Measurements from ENCODE around the gene GRIN2C.

The GRIN2C gene

GRCh38 chr17:74833501-74834377 lies 25.9 kb downstream of the GRIN2C start:
- no peak overlapping the region for H3K27ac ChIP-seq (ENCODE audit: low read depth, low read length)
- no peak overlapping the region for H3K9ac ChIP-seq (ENCODE audit: low read depth in 1 of 2, low read length in 2 of 2)
- no peaks in the 10 kb centered on the region for H3K27me3 ChIP-seq (ENCODE audit: control insufficient read depth in 1 of 2, insufficient read depth in 2 of 2, low read length in 2 of 2)
- no peaks in the 10 kb centered on the region for H3K9me3 ChIP-seq (ENCODE audit: control insufficient read depth in 1 of 2, low read length in 2 of 2)
- no peak overlapping the region for H3K4me3 ChIP-seq (ENCODE audit: low read depth in 1 of 2, low read length in 2 of 2)
- peaks cover 8 to 10% of the 10 kb centered on the region in 2 donors for H3K4me1 ChIP-seq (ENCODE audit: control insufficient read depth in 1 of 2, insufficient read depth in 2 of 2, low read length in 2 of 2)
- peaks cover 7 to 16% of the 10 kb centered on the region in 2 donors for H3K36me3 ChIP-seq (ENCODE audit: control insufficient read depth in 1 of 2, insufficient read depth in 2 of 2, low read length in 2 of 2)

GRCh38 chr17:74832421-74832820 lies 27.3 kb downstream of the GRIN2C start:
- Histone ChIP-seq H3K36me3 (ENCODE audit: control insufficient read depth in 1 of 2, insufficient read depth in 2 of 2, low read length in 2 of 2) (peaks cover 7 to 13% of the 10 kb centered on the region in 2 donors), H3K9me3 (ENCODE audit: control insufficient read depth in 1 of 2, low read length in 2 of 2) (no peaks in the 10 kb centered on the region), H3K27ac (ENCODE audit: low read depth, low read length) (no peak overlapping the region), H3K4me1 (ENCODE audit: control insufficient read depth in 1 of 2, insufficient read depth in 2 of 2, low read length in 2 of 2) (peaks cover 8 to 10% of the 10 kb centered on the region in 2 donors), H3K27me3 (ENCODE audit: control insufficient read depth in 1 of 2, insufficient read depth in 2 of 2, low read length in 2 of 2) (no peaks in the 10 kb centered on the region), H3K9ac (ENCODE audit: low read depth in 1 of 2, low read length in 2 of 2) (no peak overlapping the region), H3K4me3 (ENCODE audit: low read depth in 1 of 2, low read length in 2 of 2) (no peak overlapping the region)

GRCh38 chr17:74831444-74832146 lies 28.1 kb downstream of the GRIN2C start:
- Histone ChIP-seq H3K4me3 (ENCODE audit: low read depth in 1 of 2, low read length in 2 of 2) (no peak overlapping the region), H3K9ac (ENCODE audit: low read depth in 1 of 2, low read length in 2 of 2) (no peak overlapping the region), H3K9me3 (ENCODE audit: control insufficient read depth in 1 of 2, low read length in 2 of 2) (no peaks in the 10 kb centered on the region), H3K27me3 (ENCODE audit: control insufficient read depth in 1 of 2, insufficient read depth in 2 of 2, low read length in 2 of 2) (no peaks in the 10 kb centered on the region), H3K4me1 (ENCODE audit: control insufficient read depth in 1 of 2, insufficient read depth in 2 of 2, low read length in 2 of 2) (peaks cover 8 to 10% of the 10 kb centered on the region in 2 donors), H3K27ac (ENCODE audit: low read depth, low read length) (no peak overlapping the region), H3K36me3 (ENCODE audit: control insufficient read depth in 1 of 2, insufficient read depth in 2 of 2, low read length in 2 of 2) (peaks cover 6 to 13% of the 10 kb centered on the region in 2 donors)

GRCh38 chr17:74830861-74831260 lies 28.8 kb downstream of the GRIN2C start:
- Histone ChIP-seq H3K4me3 (ENCODE audit: low read depth in 1 of 2, low read length in 2 of 2) (no peak overlapping the region), H3K27me3 (ENCODE audit: control insufficient read depth in 1 of 2, insufficient read depth in 2 of 2, low read length in 2 of 2) (no peaks in the 10 kb centered on the region), H3K27ac (ENCODE audit: low read depth, low read length) (no peak overlapping the region), H3K4me1 (ENCODE audit: control insufficient read depth in 1 of 2, insufficient read depth in 2 of 2, low read length in 2 of 2) (peaks cover 8 to 10% of the 10 kb centered on the region in 2 donors), H3K36me3 (ENCODE audit: control insufficient read depth in 1 of 2, insufficient read depth in 2 of 2, low read length in 2 of 2) (peaks cover 0 to 12% of the 10 kb centered on the region in 2 donors), H3K9me3 (ENCODE audit: control insufficient read depth in 1 of 2, low read length in 2 of 2) (no peaks in the 10 kb centered on the region), H3K9ac (ENCODE audit: low read depth in 1 of 2, low read length in 2 of 2) (no peak overlapping the region)

GRCh38 chr17:74827800-74828199 lies 31.9 kb downstream of the GRIN2C start:
- no peaks in the 10 kb centered on the region for H3K27me3 ChIP-seq (ENCODE audit: control insufficient read depth in 1 of 2, insufficient read depth in 2 of 2, low read length in 2 of 2)
- no peak overlapping the region for H3K4me3 ChIP-seq (ENCODE audit: low read depth in 1 of 2, low read length in 2 of 2)
- peaks cover 0 to 24% of the 10 kb centered on the region in 2 donors for H3K36me3 ChIP-seq (ENCODE audit: control insufficient read depth in 1 of 2, insufficient read depth in 2 of 2, low read length in 2 of 2)
- H3K9ac ChIP-seq (ENCODE audit: low read depth in 1 of 2, low read length in 2 of 2) = no peak overlapping the region
- H3K4me1 ChIP-seq (ENCODE audit: control insufficient read depth in 1 of 2, insufficient read depth in 2 of 2, low read length in 2 of 2) = peaks cover 10% of the 10 kb centered on the region in 2 donors
- H3K27ac ChIP-seq (ENCODE audit: low read depth, low read length) = no peak overlapping the region
- H3K9me3 ChIP-seq (ENCODE audit: control insufficient read depth in 1 of 2, low read length in 2 of 2) = no peaks in the 10 kb centered on the region

GRCh38 chr17:74825952-74826719 lies 33.5 kb downstream of the GRIN2C start:
- no peak overlapping the region for H3K4me3 ChIP-seq (ENCODE audit: low read depth in 1 of 2, low read length in 2 of 2)
- H3K4me1 ChIP-seq (ENCODE audit: control insufficient read depth in 1 of 2, insufficient read depth in 2 of 2, low read length in 2 of 2) = peaks cover 0 to 3% of the 10 kb centered on the region in 2 donors
- no peak overlapping the region for H3K9ac ChIP-seq (ENCODE audit: low read depth in 1 of 2, low read length in 2 of 2)
- no peaks in the 10 kb centered on the region for H3K27me3 ChIP-seq (ENCODE audit: control insufficient read depth in 1 of 2, insufficient read depth in 2 of 2, low read length in 2 of 2)
- H3K36me3 ChIP-seq (ENCODE audit: control insufficient read depth in 1 of 2, insufficient read depth in 2 of 2, low read length in 2 of 2) = peaks cover 0 to 24% of the 10 kb centered on the region in 2 donors
- H3K27ac ChIP-seq (ENCODE audit: low read depth, low read length) = no peak overlapping the region
- H3K9me3 ChIP-seq (ENCODE audit: control insufficient read depth in 1 of 2, low read length in 2 of 2) = no peaks in the 10 kb centered on the region

- H3K9me3 ChIP-seq (ENCODE audit: control insufficient read depth in 1 of 2, low read length in 2 of 2) = no peaks in the 10 kb centered on the region
- H3K27ac ChIP-seq (ENCODE audit: low read depth, low read length) = no peak overlapping the region
- no peaks in the 10 kb centered on the region for H3K27me3 ChIP-seq (ENCODE audit: control insufficient read depth in 1 of 2, insufficient read depth in 2 of 2, low read length in 2 of 2)
- H3K4me3 ChIP-seq (ENCODE audit: low read depth in 1 of 2, low read length in 2 of 2) = no peak overlapping the region
- peaks cover 0 to 3% of the 10 kb centered on the region in 2 donors for H3K4me1 ChIP-seq (ENCODE audit: control insufficient read depth in 1 of 2, insufficient read depth in 2 of 2, low read length in 2 of 2)
- H3K36me3 ChIP-seq (ENCODE audit: control insufficient read depth in 1 of 2, insufficient read depth in 2 of 2, low read length in 2 of 2) = peaks cover 3 to 35% of the 10 kb centered on the region in 2 donors
- H3K9ac ChIP-seq (ENCODE audit: low read depth in 1 of 2, low read length in 2 of 2) = no peak overlapping the region
Measured at GRCh38 chr17:74824961-74825627, 34.6 kb downstream of the GRIN2C start.

- no peaks in the 10 kb centered on the region for H3K27me3 ChIP-seq (ENCODE audit: control insufficient read depth in 1 of 2, insufficient read depth in 2 of 2, low read length in 2 of 2)
- peaks cover 14 to 37% of the 10 kb centered on the region in 2 donors for H3K36me3 ChIP-seq (ENCODE audit: control insufficient read depth in 1 of 2, insufficient read depth in 2 of 2, low read length in 2 of 2)
- peaks cover 0 to 3% of the 10 kb centered on the region in 2 donors for H3K4me1 ChIP-seq (ENCODE audit: control insufficient read depth in 1 of 2, insufficient read depth in 2 of 2, low read length in 2 of 2)
- H3K4me3 ChIP-seq (ENCODE audit: low read depth in 1 of 2, low read length in 2 of 2) = no peak overlapping the region
- H3K9ac ChIP-seq (ENCODE audit: low read depth in 1 of 2, low read length in 2 of 2) = no peak overlapping the region
- no peak overlapping the region for H3K27ac ChIP-seq (ENCODE audit: low read depth, low read length)
- H3K9me3 ChIP-seq (ENCODE audit: control insufficient read depth in 1 of 2, low read length in 2 of 2) = no peaks in the 10 kb centered on the region
Measured at GRCh38 chr17:74822939-74823367, 36.7 kb downstream of the GRIN2C start.

- peaks cover 14 to 37% of the 10 kb centered on the region in 2 donors for H3K36me3 ChIP-seq (ENCODE audit: control insufficient read depth in 1 of 2, insufficient read depth in 2 of 2, low read length in 2 of 2)
- no peak overlapping the region for H3K4me3 ChIP-seq (ENCODE audit: low read depth in 1 of 2, low read length in 2 of 2)
- H3K4me1 ChIP-seq (ENCODE audit: control insufficient read depth in 1 of 2, insufficient read depth in 2 of 2, low read length in 2 of 2) = peaks cover 0 to 3% of the 10 kb centered on the region in 2 donors
- H3K9ac ChIP-seq (ENCODE audit: low read depth in 1 of 2, low read length in 2 of 2) = no peak overlapping the region
- no peaks in the 10 kb centered on the region for H3K9me3 ChIP-seq (ENCODE audit: control insufficient read depth in 1 of 2, low read length in 2 of 2)
- no peaks in the 10 kb centered on the region for H3K27me3 ChIP-seq (ENCODE audit: control insufficient read depth in 1 of 2, insufficient read depth in 2 of 2, low read length in 2 of 2)
- no peak overlapping the region for H3K27ac ChIP-seq (ENCODE audit: low read depth, low read length)
Measured at GRCh38 chr17:74822335-74822938, 37.2 kb downstream of the GRIN2C start.
